IPS-NIHi11 (cell line): ENCODE data around the gene P4HTM.

ENCODE experiments used
- DNase-seq: peaks from one replicate; pipeline ENCODE4 v3.0.0; 2012; ENCODE audit warnings: mixed read lengths, low spot score

The P4HTM gene, protein sequence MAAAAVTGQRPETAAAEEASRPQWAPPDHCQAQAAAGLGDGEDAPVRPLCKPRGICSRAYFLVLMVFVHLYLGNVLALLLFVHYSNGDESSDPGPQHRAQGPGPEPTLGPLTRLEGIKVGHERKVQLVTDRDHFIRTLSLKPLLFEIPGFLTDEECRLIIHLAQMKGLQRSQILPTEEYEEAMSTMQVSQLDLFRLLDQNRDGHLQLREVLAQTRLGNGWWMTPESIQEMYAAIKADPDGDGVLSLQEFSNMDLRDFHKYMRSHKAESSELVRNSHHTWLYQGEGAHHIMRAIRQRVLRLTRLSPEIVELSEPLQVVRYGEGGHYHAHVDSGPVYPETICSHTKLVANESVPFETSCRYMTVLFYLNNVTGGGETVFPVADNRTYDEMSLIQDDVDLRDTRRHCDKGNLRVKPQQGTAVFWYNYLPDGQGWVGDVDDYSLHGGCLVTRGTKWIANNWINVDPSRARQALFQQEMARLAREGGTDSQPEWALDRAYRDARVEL

DNA sequence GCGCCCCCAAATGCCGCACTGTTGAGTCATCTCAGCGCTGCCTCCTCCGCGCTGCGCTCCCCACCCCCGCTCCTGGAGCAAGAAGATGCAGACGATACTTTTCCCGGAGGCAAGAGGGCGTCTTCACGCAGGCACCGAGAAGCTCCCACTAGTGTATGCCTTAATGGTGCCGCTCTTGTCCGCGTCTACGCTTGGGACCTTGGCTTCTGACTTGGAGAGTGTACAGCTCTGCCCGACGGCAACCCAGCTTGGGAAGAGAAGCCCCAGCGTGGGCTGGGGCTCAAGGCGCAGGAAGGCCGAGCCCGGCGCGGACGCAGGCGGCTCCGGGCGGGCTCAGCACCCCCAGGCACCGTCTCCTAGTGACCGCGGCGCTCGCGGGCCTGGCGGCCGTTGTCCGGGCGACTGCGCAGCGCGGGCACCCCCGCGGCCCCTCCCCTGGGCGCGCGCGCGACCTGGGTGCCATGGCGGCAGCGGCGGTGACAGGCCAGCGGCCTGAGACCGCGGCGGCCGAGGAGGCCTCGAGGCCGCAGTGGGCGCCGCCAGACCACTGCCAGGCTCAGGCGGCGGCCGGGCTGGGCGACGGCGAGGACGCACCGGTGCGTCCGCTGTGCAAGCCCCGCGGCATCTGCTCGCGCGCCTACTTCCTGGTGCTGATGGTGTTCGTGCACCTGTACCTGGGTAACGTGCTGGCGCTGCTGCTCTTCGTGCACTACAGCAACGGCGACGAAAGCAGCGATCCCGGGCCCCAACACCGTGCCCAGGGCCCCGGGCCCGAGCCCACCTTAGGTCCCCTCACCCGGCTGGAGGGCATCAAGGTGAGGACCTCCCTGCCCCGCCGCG is at the start of gene P4HTM:
Gene P4HTM, plus strand, starts transcription at position 446 of the 840 bp plus-strand sequence. Its CDS starts 16 bp downstream, at position 462.
- DNase-seq: peak; percentile 82

DNA sequence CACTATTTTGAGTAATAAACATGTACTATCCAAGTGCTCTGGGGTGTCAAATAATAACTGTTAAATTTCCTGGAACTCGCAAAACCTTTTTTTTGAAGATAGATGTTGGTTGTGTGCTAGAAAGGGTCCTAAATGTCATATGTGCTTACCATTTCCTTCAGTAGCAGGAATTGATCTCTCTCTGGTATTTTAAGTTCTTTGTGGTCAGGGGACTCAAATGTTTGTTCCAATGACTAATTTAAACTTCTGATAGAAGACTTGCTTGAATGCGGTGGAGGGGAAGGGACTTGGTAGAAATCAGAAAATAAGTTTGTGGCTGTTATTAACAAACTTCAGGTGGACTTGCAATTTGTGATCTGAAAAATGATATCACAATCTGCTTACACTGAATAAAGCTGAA is 44.6 kb upstream of the P4HTM start:
- DNase-seq: no peak

DNA sequence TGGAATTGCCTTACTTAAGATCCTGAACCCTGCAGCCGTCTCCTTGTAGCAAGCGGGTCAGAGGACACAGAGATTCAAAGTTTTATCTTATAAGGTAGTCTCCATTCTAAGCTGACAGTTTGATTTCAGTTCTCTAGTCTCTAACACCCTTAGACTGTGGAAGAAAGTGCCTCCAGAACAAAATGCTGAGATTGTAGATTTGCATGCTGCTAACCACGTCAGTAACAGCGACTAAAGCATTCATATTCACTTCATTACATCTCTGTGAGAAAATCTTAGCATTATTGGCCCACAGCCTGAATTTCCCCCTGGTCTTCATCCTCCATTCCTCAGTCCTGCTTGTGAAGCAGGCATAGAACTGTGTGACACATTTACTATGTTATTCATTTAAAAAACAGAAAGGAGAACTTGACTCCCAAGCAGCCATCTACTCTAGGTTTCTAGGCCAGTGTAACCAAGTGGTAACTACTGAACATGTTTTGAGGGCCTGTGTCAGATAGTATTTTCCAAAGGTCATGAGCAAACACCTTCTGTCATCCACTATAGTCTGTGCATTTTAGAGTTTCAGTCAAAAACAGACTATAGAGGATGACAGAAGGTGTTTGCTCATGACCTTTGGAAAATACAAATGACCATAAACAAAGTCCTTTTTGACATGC is 44.0 kb upstream of the P4HTM start:
- DNase-seq: no peak

DNA sequence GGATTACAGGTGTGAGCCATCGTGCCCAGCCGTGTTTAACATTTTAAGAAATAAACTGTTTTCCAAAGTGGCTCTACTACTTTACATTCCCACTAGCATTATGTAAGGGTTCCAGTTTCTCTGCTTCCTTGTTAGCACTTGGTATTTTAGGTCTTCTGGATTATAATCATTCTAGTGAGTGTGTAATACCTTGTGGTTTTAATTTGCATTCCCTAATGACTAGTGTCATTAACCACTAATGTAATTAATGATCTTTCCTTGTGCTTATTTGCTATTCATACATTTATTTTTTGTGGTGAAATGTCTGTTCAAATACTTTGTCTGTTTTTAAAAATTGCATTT is 40.7 kb upstream of the P4HTM start:
- no peak for DNase-seq

DNA sequence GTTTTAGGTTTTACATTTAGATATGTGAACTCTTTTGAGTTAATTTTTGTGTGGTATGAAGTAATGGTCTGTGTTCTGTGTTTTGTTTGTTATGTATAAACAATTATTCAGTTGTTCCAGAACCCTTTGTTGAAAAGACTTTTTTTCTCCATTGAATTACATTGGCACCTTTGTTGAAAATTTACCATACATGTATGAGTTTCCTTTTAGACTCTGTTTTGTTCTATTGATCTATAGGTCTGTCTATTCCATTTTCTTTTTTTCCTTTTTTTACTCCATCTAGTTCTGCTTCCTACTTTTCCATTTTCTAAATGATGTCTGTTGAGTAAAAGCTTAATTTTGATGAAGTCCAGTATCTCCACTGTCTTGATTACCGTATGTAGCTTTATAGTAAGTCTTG is 40.0 kb upstream of the P4HTM start:
- DNase-seq: no peak

DNA sequence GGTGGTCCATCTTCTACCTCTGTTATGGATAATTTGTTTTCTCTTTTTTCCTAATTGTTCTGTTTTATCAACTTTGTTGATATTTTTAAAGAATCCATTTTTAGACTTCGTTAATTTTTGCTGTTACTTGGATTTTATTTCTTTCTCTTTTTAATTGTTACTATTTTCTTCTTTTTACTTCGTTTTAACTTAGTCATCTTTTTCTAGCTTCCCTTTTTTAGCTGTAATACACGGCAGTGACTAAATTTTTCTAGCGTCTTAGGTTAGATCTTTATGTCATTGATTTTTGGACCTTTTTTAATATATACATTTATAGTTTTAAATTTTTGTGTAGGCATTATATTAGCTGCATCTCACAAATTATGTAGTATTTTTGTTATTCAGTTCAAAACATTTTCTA is 38.3 kb upstream of the P4HTM start:
- no peak for DNase-seq

DNA sequence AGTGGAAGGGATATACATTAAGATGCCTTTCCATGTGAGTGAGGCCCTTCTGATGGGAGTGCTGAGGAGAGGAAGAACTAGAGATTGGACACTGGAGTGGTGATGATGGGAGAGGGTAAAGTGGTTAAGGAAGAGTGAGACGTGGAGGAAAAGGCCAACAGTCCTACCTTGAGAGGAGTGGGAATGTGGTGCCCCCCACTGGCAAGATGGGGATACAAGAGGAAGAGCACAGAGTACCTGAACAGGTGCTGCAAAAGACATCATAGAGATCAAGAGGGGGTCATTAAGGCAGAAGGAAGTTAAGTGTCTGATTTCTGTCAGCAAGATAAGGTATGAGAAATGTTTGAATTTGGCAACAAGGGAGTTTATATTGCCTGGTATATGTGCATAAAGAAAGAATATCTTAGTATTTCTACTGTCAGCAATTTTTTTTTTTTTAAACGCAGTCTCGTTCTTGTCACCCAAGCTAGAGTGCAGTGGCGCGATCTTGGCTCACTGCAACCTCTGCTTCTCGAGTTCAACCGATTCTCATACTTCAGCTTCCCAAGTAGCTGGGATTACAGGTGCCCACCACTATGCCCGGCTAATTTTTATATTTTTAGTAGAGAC is 37.4 kb upstream of the P4HTM start:
- peak; percentile 55 for DNase-seq

DNA sequence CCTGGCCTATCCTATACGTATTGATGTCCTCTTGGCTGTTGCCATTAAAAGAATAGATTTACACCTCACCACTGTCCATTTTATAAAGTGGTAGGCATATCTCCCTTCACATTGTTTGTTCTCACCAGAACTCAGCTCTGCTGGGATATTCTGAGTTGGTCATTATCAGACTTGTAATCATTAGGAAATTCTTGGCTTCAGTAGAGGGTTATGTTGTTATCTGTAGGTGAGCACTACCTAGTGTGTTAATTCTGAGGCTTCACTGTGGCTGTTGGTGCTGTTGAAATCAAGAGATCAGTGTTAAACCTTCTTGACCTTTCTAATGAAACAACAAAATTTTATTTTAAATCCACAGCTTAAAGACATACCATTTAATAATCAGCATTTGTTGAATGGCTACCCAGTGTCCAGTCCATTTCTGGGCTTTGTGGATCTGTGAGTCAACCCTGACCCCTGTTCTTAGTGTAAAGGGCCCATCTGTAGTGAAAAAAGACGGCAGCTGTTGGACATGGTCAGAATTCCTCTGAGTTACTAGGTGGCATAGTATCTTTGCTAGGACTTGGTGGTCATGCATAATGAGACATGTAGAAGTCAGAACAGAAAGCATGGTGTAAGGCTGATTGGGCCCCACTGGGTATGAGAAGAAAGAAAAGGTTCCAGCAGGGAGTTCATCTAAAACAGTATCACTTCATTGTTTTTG is 32.9 kb upstream of the P4HTM start:
- no peak for DNase-seq

DNA sequence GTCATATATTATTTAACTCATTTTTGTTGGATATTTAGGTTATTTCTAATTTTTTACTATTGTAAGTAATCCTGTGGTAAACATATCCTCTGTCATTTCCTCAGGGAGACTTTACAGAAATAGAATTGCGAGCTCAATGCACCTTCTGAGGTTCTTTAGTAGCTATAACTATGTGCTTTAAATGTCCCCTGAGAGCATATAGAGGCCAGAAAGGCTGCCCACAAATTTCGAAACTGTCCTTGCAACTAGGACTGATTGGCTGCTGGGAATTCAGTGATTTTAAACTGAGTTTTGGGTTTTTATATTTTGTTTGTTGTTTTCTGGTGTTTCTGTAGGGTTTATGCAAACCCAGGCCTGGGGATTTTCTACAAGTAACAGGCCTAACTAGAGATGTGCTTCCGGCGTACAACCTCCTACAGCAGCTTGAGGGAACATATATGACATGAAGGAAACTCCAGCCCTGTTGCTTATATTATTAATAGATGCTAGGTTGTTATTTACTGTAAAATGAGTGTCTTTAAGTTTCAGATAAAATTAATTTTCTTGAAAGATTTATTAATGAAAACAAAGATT is 29.1 kb upstream of the P4HTM start:
- DNase-seq: no peak

DNA sequence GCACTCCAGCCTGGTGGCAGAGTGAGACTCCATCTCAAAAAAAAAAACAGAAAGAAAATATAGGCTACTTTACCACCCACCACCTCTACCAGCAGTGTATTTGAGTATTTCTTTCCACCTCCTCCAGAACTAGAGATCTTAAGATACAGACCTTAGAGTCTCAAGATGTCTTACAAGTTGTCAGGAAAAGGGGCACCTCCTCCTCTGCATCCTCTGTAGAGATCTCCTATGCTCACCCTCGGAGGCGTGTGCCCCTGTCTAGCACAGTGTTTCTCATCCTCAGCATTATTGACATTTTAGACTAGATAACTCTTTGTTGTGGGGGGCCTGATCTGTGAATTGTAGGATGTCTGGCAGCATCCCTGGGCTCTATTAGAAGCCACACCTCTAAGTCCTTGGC is 27.7 kb upstream of the P4HTM start:
- no peak for DNase-seq

DNA sequence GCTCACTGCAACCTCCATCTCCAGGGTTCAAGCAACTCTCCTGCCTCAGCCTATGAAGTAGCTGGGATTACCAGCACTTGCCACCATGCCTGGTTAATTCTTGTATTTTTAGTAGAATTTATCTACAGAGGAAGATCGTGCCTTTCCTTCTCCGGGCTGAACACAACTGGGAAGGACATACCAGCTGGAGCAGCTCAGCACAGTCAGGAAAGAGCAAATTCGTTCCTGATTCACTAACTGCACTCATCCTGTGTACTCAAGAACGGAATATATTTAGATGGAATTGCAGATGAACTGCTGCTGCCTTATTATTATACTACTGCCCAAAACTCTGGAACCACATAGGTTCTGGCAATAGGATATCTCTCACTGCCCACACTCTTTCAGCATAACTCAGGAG is 27.1 kb upstream of the P4HTM start:
- no peak for DNase-seq

DNA sequence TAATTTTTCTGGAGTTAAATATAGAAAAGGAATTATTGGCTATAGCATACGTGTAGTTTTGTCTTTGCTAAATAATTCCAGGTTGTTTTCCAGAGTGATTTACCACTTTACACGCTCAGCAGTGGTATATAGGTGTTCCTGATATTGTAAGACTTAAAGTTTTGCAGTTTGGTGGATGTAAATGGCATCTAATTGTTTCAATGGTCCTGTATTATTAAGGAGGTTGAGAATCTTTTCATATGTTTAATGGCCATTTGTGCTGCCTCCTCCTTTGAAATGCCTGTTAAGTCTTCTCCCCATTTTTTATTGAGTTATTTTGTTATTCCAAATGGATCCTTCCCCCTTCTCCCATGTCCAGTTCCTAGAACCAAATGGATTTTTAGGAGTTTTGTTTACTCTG is 26.4 kb upstream of the P4HTM start:
- DNase-seq: no peak

DNA sequence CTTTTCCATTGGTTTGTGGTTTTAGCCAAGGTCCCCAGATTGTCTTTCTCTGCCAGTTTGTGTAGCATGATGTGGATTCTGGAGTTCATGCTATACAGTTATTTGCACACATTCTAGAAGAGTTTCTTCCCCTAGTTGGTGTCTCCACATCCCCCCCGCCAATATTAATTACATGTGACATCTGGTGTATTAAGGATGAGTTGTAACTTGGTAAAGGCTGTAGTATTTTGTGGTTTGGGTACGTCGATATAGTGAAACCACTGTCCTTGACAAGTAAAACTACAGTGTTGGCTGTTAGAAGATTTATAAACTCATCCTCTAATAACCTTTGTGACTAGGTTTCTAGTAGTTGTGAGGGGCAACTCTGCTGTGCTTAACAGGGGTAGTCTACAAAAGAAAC is 23.7 kb upstream of the P4HTM start:
- no peak for DNase-seq

DNA sequence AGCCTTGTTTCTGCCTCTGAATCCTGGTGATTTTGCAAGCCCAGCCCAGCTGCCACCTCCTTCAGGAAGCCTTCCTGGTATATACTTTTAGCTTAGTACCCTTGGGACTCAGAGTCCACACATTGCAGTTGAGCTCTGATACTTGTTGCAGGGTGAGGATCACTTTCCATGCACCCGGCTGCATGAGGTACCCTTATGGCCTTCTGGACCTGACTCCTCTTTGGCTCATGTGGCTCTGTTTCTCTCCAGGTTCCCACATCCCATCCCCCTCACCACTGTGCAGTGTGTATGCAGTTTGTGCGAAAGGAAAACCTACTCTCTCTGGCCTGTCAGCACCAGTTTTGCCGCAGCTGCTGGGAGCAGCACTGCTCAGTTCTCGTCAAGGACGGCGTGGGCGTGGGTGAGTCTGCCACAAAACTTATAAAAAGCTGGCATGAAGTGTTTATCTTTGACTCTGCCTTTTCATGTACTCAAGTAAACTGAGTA is 23.1 kb upstream of the P4HTM start:
- no peak for DNase-seq

DNA sequence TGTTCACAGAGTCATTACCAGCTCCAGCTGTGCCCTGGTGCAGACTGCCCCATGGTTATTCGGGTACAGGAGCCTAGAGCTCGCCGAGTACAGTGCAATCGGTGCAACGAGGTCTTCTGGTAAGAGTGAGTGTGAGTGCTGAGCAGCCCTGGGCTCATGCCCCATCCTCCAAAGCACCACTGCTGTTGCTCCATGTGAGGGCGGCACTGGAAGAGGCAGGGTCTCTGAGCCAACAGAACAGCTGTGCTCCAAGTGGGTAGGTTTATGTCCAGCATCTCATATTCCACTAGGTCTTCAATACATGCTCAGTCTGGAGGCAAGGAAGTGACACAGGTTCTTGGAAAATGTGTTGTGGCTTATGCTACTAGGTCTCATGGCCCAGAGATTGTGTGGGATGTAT is 19.5 kb upstream of the P4HTM start:
- DNase-seq: no peak

DNA sequence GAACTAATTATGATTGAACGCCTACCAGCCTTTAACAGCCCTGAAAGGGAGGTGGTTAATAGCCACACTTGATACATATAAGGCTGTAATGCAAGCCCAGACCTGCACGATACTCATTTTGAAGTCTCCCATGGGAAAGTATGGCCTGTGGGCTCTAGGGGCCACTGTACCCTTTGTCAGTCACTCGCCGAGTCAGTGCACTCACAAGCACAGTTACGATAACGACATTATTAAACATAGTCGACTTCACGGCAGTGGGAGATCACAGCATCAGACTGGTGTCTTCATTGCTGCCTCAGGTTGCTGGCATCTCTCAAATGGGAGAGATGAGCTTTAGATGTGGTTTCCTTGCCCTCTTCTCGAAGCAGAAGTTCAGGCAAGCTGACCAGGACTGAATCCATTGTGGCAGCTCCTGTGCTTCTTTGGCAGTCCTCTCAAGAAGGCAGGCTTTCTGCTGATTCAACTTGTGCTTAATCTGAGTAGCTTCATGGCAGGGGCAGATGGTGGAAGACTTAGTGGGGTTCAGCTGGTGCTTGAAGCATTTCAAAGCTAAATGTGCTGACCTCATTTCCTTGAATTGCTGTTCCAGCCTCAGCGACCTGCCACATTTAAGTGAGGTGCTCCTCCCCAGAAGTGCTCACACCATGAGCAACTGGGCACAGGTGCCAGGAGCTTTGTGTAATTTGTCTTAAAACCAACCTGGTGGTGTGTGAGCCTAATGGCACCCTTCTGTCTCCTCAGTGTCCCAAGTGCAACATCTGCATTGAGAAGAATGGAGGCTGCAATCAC is 15.8 kb upstream of the P4HTM start:
- DNase-seq: no peak

DNA sequence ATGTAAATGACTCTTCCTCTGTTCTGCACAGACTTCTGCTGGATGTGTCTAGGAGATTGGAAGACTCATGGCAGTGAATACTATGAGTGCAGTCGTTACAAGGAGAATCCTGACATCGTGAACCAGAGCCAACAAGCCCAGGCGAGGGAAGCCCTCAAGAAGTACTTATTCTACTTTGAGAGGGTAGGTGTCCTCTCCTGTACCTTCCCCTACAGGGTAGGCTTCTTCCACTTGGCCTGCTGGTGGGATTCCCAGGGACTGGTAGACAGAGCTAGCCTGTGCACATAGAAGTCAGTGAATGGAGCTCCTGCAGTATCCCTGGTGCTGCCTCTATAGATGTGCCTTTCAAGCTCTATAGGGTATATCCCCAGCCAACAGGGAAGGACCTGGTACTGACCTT is 10.6 kb upstream of the P4HTM start:
- no peak for DNase-seq

DNA sequence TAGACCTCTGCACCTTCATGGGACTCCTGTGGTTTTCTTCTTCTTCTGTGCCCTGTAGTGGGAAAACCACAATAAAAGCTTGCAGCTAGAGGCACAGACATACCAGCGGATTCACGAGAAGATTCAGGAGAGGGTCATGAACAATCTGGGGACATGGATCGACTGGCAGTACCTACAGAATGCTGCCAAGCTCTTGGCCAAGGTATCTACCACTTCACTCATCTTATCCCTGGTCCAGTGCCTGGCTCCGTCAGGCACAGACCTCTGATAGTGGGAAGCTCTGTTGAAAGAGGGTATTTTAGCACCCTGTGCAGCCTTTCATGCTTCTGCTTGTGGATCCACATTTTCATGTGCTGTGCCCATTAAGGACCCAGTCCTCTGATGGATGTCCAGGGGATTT is 9.7 kb upstream of the P4HTM start:
- no peak for DNase-seq

DNA sequence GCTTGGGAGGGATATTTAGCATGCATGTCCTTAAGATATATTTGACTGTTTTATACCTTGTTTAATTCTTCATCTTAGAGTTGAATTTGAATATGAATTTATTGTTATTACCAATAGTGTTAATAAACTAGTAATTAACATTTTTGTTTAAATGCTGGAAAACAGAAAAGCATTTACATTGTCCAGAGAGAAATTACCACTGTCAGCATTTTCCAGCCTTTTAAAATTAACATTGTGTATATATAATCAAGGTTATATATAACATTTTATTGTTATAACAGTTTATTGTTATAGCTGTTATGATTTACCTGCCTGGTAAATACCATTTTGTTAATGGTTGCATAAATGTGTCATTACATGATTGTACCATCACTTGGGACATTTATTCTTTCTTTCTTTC is 8.0 kb upstream of the P4HTM start:
- no peak for DNase-seq

DNA sequence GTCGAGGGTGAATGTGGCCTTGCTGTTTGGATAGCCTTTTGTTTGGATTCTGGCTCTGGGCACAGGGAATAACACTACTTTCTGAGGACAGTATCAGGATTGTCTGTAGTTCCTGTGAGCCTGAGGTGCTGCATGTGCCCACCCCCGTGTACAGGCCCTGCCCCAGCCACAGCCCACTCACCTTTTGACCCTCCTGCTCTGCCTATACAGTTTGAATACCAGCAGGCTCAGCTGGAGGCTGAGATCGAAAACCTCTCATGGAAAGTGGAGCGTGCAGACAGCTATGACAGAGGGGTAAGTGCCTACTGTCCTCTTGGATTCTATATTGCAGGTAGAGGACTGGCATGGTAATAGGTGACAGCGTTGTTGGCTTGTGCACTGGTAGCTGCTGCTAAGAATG is 7.4 kb upstream of the P4HTM start:
- DNase-seq: no peak
